ENCODE measurements around the gene CST2. TPM values are rescaled to one million over a fixed set of nuclear protein-coding genes. Genes with fewer than 3 reads are reported as not detected.

CST2 gene
- total RNA-seq, 4 donors from 2014 or later: not detected

DNA sequence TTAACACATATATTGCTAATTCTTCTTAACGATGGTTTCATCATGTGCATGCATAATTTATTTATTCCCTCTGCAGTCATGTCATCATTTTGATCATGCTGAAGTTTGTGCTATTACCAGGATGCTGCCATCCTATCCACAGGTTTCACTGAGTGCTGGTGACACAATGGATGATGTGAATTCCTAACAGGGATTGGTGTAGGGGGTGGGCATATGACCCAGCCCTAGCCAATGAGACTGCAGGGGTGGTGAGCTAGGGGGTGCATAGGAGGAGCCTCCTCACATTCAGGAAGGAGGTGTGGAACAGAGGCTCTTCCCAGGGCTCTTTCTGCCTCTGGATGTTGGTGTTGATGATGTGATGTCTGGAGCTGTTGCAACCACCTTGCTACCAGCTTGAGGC, 45.5 kb upstream of the CST2 start:
- H3K27me3 ChIP-seq: no peaks in the 10 kb centered on the region
- TF ChIP-seq POLR2A (IDR thresholded peaks at IDR 0.05): no peak
- no peak for TF ChIP-seq POLR2AphosphoS5 (IDR thresholded peaks at IDR 0.05)
- TF ChIP-seq, protein P1, sequence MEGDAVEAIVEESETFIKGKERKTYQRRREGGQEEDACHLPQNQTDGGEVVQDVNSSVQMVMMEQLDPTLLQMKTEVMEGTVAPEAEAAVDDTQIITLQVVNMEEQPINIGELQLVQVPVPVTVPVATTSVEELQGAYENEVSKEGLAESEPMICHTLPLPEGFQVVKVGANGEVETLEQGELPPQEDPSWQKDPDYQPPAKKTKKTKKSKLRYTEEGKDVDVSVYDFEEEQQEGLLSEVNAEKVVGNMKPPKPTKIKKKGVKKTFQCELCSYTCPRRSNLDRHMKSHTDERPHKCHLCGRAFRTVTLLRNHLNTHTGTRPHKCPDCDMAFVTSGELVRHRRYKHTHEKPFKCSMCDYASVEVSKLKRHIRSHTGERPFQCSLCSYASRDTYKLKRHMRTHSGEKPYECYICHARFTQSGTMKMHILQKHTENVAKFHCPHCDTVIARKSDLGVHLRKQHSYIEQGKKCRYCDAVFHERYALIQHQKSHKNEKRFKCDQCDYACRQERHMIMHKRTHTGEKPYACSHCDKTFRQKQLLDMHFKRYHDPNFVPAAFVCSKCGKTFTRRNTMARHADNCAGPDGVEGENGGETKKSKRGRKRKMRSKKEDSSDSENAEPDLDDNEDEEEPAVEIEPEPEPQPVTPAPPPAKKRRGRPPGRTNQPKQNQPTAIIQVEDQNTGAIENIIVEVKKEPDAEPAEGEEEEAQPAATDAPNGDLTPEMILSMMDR (IDR thresholded peaks at IDR 0.05): no peak
- TF ChIP-seq EP300 (IDR thresholded peaks at IDR 0.05; ENCODE audit: low read depth): no peak
- intact Hi-C loops (cut with DNase I; ENCODE audit: low total_unique reads) (no loop called here), in situ Hi-C loops (cut with MboI; ENCODE audit: low pct_ligation_motif_present in 1 of 4, low pct_unique_long_range_greater_than_20kb in 1 of 4, low sequenced_read_pairs in 3 of 4) (no loop called here)
- no peak overlapping the region for H3K4me3 ChIP-seq
- no peaks in the 10 kb centered on the region for H3K36me3 ChIP-seq
- no peak overlapping the region for H3K27ac ChIP-seq
- no peaks in the 10 kb centered on the region for H3K4me1 ChIP-seq
- H3K9me3 ChIP-seq: no peaks in the 10 kb centered on the region
- WGBS, 2 donors (ENCODE audit: low coverage in 1 of 2): 82 to 88% methylated on average over 1 of the region's 1 CpG
- no peak for DNase-seq

- no peak for DNase-seq
- WGBS, 2 donors (ENCODE audit: low coverage in 1 of 2): 31 to 36% methylated on average over 4 of the region's 4 CpGs
- intact Hi-C loops (cut with DNase I; ENCODE audit: low total_unique reads) (no loop called here), in situ Hi-C loops (cut with MboI; ENCODE audit: low pct_ligation_motif_present in 1 of 4, low pct_unique_long_range_greater_than_20kb in 1 of 4, low sequenced_read_pairs in 3 of 4) (no loop called here)
- Histone ChIP-seq H3K36me3 (no peaks in the 10 kb centered on the region), H3K9me3 (no peaks in the 10 kb centered on the region), H3K4me1 (no peaks in the 10 kb centered on the region), H3K4me3 (no peak overlapping the region), H3K27ac (no peak overlapping the region), H3K27me3 (no peaks in the 10 kb centered on the region)
- TF ChIP-seq POLR2AphosphoS5 (IDR thresholded peaks at IDR 0.05): no peak
- TF ChIP-seq, protein P1 (IDR thresholded peaks at IDR 0.05): no peak
- TF ChIP-seq EP300 (IDR thresholded peaks at IDR 0.05; ENCODE audit: low read depth): no peak
- TF ChIP-seq POLR2A (IDR thresholded peaks at IDR 0.05): no peak
Observed at GRCh38 chr20:23870461-23870860, 43.9 kb upstream of the CST2 start.

- intact Hi-C loops (cut with DNase I; ENCODE audit: low total_unique reads): no loop called here
- no peak for TF ChIP-seq EP300 (IDR thresholded peaks at IDR 0.05; ENCODE audit: low read depth)
- TF ChIP-seq POLR2AphosphoS5 (IDR thresholded peaks at IDR 0.05): no peak
- TF ChIP-seq POLR2A (IDR thresholded peaks at IDR 0.05): no peak
- TF ChIP-seq, protein P1 (IDR thresholded peaks at IDR 0.05): no peak
- H3K9me3 ChIP-seq: no peaks in the 10 kb centered on the region
Observed at GRCh38 chr20:23869520-23869919, 43.0 kb upstream of the CST2 start.

DNA sequence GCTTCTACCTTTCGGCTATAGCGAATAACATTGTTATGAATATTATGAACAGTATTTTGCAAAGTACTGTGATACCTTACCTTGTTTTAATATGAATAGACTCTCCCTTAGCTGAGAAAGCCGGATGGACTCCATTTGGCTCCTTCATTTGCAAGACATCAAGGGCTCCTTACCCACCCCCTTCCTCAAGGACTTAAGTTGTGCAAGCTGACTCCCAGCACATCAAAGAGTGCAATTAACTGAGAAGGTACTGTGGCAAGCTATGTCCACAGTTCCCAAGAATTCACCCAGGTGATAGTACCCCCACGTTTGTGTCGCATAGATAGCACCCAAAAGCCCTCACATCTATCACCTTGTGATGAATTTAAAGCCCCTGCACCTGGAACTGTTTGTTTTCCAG, 41.8 kb upstream of the CST2 start:
- WGBS, 2 donors (ENCODE audit: low coverage in 1 of 2): 50 to 54% methylated on average over 5 of the region's 5 CpGs
- Histone ChIP-seq H3K9me3 (no peaks in the 10 kb centered on the region), H3K4me1 (no peaks in the 10 kb centered on the region), H3K27ac (no peak overlapping the region), H3K36me3 (no peaks in the 10 kb centered on the region), H3K4me3 (no peak overlapping the region), H3K27me3 (no peaks in the 10 kb centered on the region)
- TF ChIP-seq POLR2AphosphoS5 (IDR thresholded peaks at IDR 0.05) (no peak), POLR2A (IDR thresholded peaks at IDR 0.05) (no peak), EP300 (IDR thresholded peaks at IDR 0.05; ENCODE audit: low read depth) (no peak)
- TF ChIP-seq, protein P1 (IDR thresholded peaks at IDR 0.05): no peak
- in situ Hi-C loops (cut with MboI; ENCODE audit: low pct_ligation_motif_present in 1 of 4, low pct_unique_long_range_greater_than_20kb in 1 of 4, low sequenced_read_pairs in 3 of 4): no loop called here
- DNase-seq: no peak
- intact Hi-C loops (cut with DNase I; ENCODE audit: low total_unique reads): no loop called here

More at GRCh38 chr20:23869520-23869919, 43.0 kb upstream of the CST2 start:
- in situ Hi-C loops (cut with MboI; ENCODE audit: low pct_ligation_motif_present in 1 of 4, low pct_unique_long_range_greater_than_20kb in 1 of 4, low sequenced_read_pairs in 3 of 4): no loop called here
- H3K27ac ChIP-seq: no peak overlapping the region
- no peaks in the 10 kb centered on the region for H3K4me1 ChIP-seq
- no peak overlapping the region for H3K4me3 ChIP-seq
- no peaks in the 10 kb centered on the region for H3K27me3 ChIP-seq
- DNase-seq: no peak
- no peaks in the 10 kb centered on the region for H3K36me3 ChIP-seq
- WGBS, 2 donors (ENCODE audit: low coverage in 1 of 2): 67% methylated on average over 2 of the region's 2 CpGs; no CpG with 5 or more reads in 1 of the 2 donors
